Left forelimb (tissue), 1 donor: ENCODE results near the gene PCSK6.
"Not testable (repeated sequence)": the region's sequence is repeated elsewhere in the genome, so short reads cannot be mapped to it uniquely, and the experiment has no call there.

Experiments
- DNase-seq: peaks from one replicate; pipeline ENCODE4 v3.0.0-alpha.2; 2018; ENCODE audit warnings: low spot score

Gene PCSK6

DNA sequence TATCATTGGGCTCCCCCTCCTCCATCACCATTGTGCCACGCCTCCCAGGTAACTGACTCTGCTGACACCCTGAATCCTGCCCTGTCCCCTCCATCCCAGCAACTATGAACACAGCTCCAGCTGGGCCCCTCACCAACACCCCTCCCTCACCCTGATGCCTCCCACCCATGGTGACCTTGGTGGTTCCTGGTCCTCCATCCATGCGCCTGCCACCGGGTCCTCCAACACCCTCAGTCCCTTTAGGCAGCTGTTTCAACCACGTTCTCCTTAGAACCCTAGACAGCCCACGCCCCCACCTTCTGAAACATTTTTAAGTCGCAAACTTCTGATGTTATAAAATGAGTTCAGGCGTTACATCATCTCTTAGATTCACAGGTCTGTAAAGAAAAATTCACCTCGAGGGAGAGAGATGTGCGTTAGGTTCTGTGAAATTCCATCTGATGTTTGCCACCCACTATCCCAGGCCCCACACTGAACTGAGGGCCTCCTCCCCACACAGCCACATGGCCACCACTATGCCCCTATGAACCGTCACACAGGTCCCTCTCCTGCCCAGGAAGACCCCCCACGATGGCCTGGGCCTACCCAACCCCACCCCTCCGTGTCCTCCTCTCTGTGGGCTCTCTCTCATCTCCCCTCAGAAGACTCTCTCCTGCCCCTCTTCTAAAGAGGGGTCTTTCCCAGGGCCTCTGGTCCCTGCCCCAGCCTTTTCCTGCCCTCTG, 29.8 kb downstream of the PCSK6 start:
- no peak for DNase-seq

DNA sequence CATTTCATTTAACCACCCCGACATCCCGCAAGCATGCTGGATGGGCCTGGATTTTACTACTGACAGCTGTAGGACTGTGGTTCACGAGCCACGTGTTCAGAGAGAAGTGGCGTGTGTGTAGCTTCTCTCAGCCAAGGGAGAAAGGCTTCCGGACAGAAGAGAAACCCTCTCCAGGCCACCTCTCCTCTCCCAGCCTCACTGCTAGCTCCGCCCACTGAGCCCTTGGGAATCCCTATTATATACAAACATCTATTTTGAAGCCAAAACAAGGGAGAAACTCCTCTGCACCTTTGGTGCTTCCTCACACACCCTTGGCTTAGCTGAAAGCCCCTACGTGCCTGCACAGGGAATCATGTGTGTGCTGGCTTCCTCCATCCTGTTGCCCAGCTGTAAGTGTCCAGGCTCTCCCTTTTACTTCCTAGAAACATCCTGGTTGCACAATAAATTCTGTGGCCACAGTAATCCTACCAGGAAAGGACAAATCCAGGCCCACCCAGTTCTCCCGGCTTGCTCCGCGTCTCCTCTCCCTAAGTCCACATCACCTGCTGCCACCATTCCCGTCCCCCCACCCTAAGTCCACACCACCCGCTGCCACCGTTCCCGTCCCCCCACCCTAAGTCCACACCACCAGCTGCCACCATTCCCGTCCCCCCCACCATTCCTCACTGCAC, 30.5 kb downstream of the PCSK6 start:
- peak; percentile 59 for DNase-seq

DNA sequence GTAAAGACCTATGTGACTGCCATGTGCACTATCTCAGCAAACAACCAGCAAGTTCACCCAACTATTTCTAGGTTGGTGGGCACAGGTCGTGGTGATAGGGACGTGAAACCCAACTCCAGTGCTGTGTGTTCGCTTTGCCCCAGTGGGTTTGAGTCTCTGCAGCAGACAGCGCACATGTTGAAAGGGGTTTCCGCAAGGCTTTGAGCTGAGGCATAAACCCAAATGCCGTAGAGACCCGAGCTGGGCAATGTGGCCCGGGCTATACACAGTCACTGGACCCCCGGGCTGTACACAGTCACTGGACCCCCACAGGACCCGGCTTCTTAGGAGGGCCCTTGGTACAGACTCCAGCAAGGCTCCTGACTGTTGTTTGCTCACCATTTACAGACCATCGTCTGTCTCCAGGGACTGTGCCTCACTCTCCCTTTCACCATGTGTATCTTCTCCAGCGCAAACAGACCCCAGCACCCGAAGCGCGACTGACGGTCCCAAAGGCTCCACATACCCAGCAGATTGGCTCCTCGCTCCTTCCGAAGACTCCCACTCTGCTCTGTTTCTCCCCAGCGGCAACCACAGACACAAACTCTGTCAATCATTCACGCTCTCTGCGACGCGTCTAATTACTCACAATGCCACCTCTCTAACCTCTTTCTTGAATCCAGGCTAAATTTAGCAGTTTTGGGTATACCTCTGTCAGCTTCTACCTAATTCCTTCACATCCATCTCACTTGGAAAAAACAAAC, 31.2 kb downstream of the PCSK6 start:
- peak; percentile 50 for DNase-seq

GRCh38 chr15:101457696-101458095, 31.8 kb downstream of the PCSK6 start:
- DNase-seq, result peak; percentile 3

GRCh38 chr15:101456057-101456739, 33.3 kb downstream of the PCSK6 start:
- DNase-seq, result peak; percentile 40

DNA sequence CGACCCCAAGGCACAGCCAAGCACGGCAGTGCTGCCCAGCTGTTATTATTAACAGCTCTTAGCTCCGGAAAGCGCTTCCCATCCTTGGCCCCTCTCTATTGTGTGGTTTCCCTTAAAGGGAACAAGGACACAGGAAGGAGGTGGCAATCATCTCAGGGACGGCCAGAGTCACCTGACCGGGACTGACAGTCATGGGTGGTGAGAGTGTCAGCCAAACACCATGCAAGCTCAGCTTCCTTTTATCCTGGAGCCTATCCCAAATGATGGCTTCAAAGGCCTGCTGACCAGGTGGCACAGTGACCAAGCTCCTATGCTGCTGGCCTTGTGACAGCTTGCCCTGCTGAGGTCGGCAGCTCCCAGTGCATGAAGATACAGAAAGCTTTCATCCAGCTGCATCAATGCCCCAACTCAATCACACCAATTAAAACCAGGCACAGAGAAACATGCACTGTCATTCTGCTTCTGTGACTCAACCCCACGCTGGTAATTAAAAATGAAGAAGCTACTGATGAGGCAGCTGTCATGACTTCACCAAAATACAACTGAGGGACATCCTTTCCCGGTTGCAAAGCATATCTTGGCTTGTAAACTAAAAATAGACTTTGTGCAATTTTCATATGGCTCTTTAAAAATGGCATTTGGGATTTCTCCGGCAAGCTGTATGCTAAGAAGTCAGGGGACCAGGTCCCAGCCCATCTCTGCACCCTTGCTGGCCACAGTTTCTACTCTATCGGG, 34.0 kb downstream of the PCSK6 start:
- DNase-seq, result no peak

GRCh38 chr15:101454781-101455180, 34.7 kb downstream of the PCSK6 start:
- not testable (repeated sequence) for DNase-seq

GRCh38 chr15:101454365-101454764, 35.1 kb downstream of the PCSK6 start:
- no peak for DNase-seq

DNA sequence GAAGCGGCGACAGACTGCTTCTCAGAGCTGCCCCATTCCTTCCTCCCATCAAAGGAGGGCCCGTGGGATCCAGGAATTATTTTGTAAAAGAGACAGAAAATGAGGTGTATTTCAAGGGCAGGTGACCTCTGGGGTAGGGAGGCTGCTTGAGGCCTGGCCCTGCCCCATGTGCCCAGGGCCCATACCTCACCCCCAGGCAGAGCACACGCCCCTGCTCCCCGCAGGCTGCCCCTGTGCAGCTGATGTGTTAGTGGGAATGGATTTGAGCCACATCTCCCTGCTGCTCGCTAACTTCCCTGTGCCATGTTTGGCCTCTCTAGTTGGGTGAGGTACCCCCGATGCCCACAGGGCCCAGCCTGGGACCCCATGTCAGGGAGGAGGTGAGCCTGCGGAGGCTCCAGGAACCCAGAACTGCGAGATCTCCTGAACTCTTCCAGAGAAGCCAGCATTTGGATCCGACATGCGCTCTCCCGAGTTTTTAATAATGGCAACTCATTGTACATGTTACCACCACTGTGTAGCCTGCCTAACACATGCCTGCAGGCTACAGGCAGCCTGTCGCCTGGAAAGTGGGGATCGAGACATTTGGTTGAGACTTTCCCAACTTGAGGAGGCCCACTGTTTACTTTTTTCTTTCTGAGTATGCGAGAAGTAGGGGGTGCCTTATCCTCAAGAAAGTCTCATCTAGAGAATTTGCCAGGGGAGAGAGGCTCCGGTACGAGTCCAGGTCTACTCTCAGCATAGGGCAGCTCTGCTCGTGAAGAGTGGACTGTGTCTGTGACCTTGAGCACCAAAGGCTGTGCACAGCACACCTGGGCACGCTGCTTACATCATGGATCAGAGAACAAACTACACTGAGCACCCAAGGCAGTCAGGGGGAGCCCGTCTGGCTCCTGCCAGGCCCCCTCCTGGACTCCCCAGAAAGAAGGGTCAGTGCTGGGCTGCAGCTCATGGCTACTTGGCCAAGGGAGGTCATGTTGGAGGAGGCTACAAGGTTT, 36.1 kb downstream of the PCSK6 start:
- no peak for DNase-seq

DNA sequence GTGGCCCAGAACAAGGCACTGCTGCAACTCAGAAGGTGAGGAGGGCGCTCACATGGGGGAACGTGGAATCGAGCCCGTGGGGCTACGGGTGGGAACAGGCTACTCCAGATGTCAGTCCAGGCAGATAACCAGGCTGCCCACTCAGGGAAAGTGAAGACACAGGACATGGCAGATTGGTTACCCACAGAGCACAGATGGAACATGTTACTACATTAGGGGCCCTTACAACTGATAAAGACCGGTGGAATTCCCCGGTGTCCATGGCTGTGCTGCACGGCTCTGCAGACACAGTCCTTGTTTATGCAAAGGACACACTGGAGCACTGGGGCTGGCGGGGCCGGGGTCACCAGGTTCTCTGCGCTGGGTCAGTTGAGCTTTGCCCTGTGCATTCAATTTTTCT, 36.9 kb downstream of the PCSK6 start:
- DNase-seq, result no peak

DNA sequence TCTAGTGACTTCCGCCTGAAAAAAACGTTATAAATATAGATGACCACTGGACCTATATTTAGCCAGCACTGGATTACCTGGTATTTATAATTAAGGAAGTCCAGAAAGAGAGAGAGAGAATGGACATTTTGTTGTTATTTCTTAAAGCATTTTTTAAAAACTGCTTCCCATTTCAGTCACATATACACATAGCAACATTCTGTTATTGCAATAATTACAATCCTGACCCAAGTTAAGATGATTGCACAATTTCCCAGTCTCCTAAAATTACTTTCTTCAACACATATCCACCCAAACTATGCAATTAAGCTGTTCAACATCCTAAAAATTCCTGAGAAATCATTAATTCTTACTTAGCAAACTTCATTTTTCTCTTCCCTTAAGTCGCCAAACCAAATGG, 37.7 kb downstream of the PCSK6 start:
- DNase-seq, result no peak

- DNase-seq, result peak; percentile 78
These were observed 38.2 kb downstream of the PCSK6 start for GRCh38 chr15:101451266-101451799.

- no peak for DNase-seq
These were observed 38.9 kb downstream of the PCSK6 start for GRCh38 chr15:101450403-101451265.

DNA sequence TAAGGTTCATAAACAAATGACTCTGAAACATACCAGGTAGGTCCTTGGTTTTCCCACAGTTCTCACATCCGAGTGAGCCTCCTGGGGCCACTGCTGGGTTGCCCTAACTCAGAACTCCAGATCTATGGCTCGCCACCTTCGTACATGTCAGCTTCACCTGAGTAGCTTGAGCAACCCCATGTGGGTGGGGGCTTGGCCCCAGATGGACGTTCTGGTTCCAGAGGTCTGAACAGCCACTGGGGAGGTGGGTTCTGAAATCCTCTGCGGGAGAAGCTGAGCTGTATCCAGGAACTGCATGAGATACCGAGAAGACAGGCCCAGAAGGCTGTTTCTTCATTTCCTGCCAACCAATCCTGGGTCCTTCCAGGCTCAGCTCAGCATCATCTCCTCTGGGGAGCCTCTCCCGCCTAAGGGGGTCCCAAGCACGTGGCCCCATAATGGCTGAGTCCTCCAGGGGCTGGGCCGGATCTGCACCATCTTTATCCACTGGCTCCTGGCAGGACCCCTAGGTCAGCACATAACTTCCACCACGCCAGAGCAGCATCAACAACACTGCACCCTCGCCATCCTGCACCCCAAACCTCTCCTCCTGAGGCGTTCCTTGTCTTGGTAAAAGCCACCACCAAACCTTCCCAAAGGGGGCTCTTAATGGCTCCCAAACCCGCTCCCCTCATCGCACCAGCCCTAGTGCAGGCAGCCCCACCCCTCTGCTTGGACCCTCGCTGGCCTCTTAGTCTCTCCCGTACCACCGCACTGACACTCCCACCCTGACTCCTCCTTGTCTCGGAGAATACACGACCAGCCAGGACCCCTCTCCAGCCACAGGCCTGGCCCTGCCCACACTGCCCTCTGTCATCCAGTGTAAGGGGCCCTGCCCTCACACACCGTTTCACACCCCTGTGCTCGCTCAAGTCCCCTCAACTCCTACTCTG, 39.8 kb downstream of the PCSK6 start:
- no peak for DNase-seq

GRCh38 chr15:101448336-101448735, 41.2 kb downstream of the PCSK6 start:
- DNase-seq, result no peak

DNA sequence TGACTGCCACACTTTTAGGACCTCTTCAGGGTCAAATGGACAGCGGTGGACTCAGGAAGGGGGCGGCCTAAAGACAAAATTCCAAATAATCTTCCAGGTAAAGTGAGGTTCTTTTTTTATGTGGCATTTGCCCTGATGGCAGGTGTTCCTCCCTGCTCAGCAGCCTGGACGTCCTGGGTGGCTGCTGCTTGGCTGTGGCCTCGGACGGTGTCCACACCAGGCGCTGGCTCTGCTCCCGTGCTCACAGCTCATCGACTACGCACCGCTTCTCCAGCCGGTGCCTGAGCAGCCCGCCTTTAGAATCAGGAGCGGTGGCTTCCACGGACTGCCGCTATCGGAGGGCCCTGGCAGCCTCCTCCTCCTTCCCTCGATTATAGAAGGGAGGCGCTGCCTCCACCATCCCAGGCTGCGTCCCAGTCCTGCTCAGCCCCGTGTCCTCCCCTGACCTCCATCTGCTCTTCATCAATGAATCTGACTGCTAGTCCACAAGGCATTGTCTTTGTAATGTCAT, 41.9 kb downstream of the PCSK6 start:
- DNase-seq, result no peak

- peak; percentile 25 for DNase-seq
These were observed 42.4 kb downstream of the PCSK6 start for GRCh38 chr15:101447168-101447533.
